Natural killer cell (primary cell): ENCODE measurements around the gene CARD18. TPM values are rescaled to one million over a fixed set of nuclear protein-coding genes. Genes with fewer than 3 reads are reported as not detected.

Experiments used
- ATAC-seq, 3 donors: fragments of 150-1000 bp in 2 of 3; fragments of 200-7000 bp in 1 of 3; cut with Tn5 transposase; 1 replicate in 1 of 3; 2 replicates in 2 of 3; pipeline ENCODE4 v1.10.0; 2021; ENCODE audit warnings: mild to moderate bottlenecking in 2 of 3, moderate library complexity in 2 of 3
- DNase-seq, 2 donors: peaks; one replicate each; pipeline versions ENCODE4 v3.0.0 to v3.0.0-alpha.2; 2013 to 2021; ENCODE audit warnings: mixed read lengths in 1 of 2
- H3K27ac ChIP-seq: one replicate; pipeline ENCODE4 v1.5.1; 2013; ENCODE audit warnings: mild to moderate bottlenecking, low read length
- H3K27me3 ChIP-seq: one replicate; pipeline ENCODE4 v1.6.1; 2013; ENCODE audit warnings: low read length; ENCODE audit not compliant: control insufficient read depth, insufficient read depth
- H3K36me3 ChIP-seq: one replicate; pipeline ENCODE4 v1.6.1; 2013; ENCODE audit warnings: low read length; ENCODE audit not compliant: control insufficient read depth, insufficient read depth
- H3K4me1 ChIP-seq: one replicate; pipeline ENCODE4 v1.6.1; 2013; ENCODE audit warnings: low read length; ENCODE audit not compliant: control insufficient read depth, insufficient read depth
- H3K4me3 ChIP-seq: one replicate; pipeline ENCODE4 v1.5.1; 2013; ENCODE audit warnings: low read length
- H3K9me3 ChIP-seq: one replicate; pipeline ENCODE4 v1.6.1; 2013; ENCODE audit warnings: low read length; ENCODE audit not compliant: control insufficient read depth, insufficient read depth
- H3K27ac Mint-ChIP-seq, 2 donors: one replicate each; pipeline ENCODE4 v1.8.0; 2022; ENCODE audit warnings: mild to moderate bottlenecking in 2 of 2, mixed read lengths in 2 of 2, moderate library complexity in 1 of 2
- H3K27me3 Mint-ChIP-seq, 2 donors: one replicate each; pipeline ENCODE4 v1.8.0; 2022; ENCODE audit warnings: low read depth in 2 of 2, mixed read lengths in 2 of 2
- H3K36me3 Mint-ChIP-seq: one replicate; pipeline ENCODE4 v1.8.0; 2022; ENCODE audit warnings: mixed read lengths
- H3K4me1 Mint-ChIP-seq, 2 donors: one replicate each; pipeline ENCODE4 v1.8.0; 2022; ENCODE audit warnings: mixed read lengths in 2 of 2
- H3K4me3 Mint-ChIP-seq: one replicate; pipeline ENCODE4 v1.8.0; 2022; ENCODE audit warnings: mild to moderate bottlenecking, moderate library complexity, mixed read lengths
- H3K9me3 Mint-ChIP-seq, 2 donors: one replicate each; pipeline ENCODE4 v1.8.0; 2022; ENCODE audit warnings: mixed read lengths in 2 of 2
- CTCF ChIP-seq: fragments of 200-600 bp; IDR thresholded peaks from one replicate; pipeline ENCODE4 v1.8.0; 2022; ENCODE audit warnings: antibody characterized with exemption
- WGBS: methylation state at CpG from one replicate; pipeline ENCODE4 v1.1.7; 2013; ENCODE audit warnings: missing lambda C conversion rate; ENCODE audit not compliant: insufficient coverage; 5-methylcytosine and 5-hydroxymethylcytosine counted together
- intact Hi-C: fragments of 100-400 bp; cut with micrococcal nuclease; formaldehyde crosslinking; loops from one replicate; pipeline ENCODE4 v1.14.2; 2022
- total RNA-seq, 4 donors: library from RNA; stranded (reverse); fragments of 120-200 nt in 1 of 4; gene quantifications; one replicate each; pipeline versions ENCODE4 v1.2.3 to v1.2.4, GENCODE V29; 2013 to 2022

Gene CARD18
- total RNA-seq, 3 donors from 2014 or later (not counting 1 experiment from before 2014, with no cell fraction given): not detected

GRCh38 chr11:105156720-105157119, 17.2 kb upstream of the CARD18 start:
- H3K36me3 Mint-ChIP-seq: no peaks in the 10 kb centered on the region
- H3K4me3 Mint-ChIP-seq: no peak overlapping the region
- ATAC-seq (no peak), DNase-seq (no peak)
- no peak for TF ChIP-seq CTCF
- no peaks in the 10 kb centered on the region for H3K9me3 ChIP-seq
- no peak overlapping the region for H3K27ac Mint-ChIP-seq
- H3K27me3 Mint-ChIP-seq: no peaks in the 10 kb centered on the region
- no peaks in the 10 kb centered on the region for H3K9me3 Mint-ChIP-seq
- H3K36me3 ChIP-seq: no peaks in the 10 kb centered on the region
- H3K4me3 ChIP-seq: no peak overlapping the region
- H3K4me1 ChIP-seq: no peaks in the 10 kb centered on the region
- no peaks in the 10 kb centered on the region for H3K4me1 Mint-ChIP-seq
- intact Hi-C loops: no loop called here
- H3K27ac ChIP-seq: no peak overlapping the region
- no peaks in the 10 kb centered on the region for H3K27me3 ChIP-seq
- whole genome bisulfite sequencing: 77% methylated on average over 2 of the region's 4 CpGs

GRCh38 chr11:105156231-105156630, 16.7 kb upstream of the CARD18 start:
- TF ChIP-seq CTCF: no peak
- 83% methylated on average over 2 of the region's 2 CpGs for WGBS
- Mint-ChIP-seq H3K4me1 (no peaks in the 10 kb centered on the region), H3K27me3 (no peaks in the 10 kb centered on the region), H3K27ac (no peak overlapping the region), H3K36me3 (no peaks in the 10 kb centered on the region), H3K9me3 (no peaks in the 10 kb centered on the region), H3K4me3 (no peak overlapping the region)
- Histone ChIP-seq H3K27me3 (no peaks in the 10 kb centered on the region), H3K36me3 (no peaks in the 10 kb centered on the region), H3K4me3 (no peak overlapping the region), H3K27ac (no peak overlapping the region), H3K9me3 (no peaks in the 10 kb centered on the region), H3K4me1 (no peaks in the 10 kb centered on the region)
- DNase-seq (no peak), ATAC-seq (no peak)
- intact Hi-C loops: no loop called here

- no peaks in the 10 kb centered on the region for H3K9me3 ChIP-seq
- Mint-ChIP-seq H3K9me3 (no peaks in the 10 kb centered on the region), H3K4me3 (no peak overlapping the region), H3K4me1 (no peaks in the 10 kb centered on the region), H3K27ac (no peak overlapping the region), H3K27me3 (no peaks in the 10 kb centered on the region), H3K36me3 (no peaks in the 10 kb centered on the region)
- ATAC-seq: no peak
- H3K4me3 ChIP-seq: no peak overlapping the region
- WGBS: 93% methylated on average over 5 of the region's 6 CpGs
- H3K27ac ChIP-seq: no peak overlapping the region
- H3K27me3 ChIP-seq: no peaks in the 10 kb centered on the region
- no peak for DNase-seq
- H3K4me1 ChIP-seq: no peaks in the 10 kb centered on the region
- intact Hi-C loops: no loop called here
- H3K36me3 ChIP-seq: no peaks in the 10 kb centered on the region
- no peak for TF ChIP-seq CTCF
Measured at GRCh38 chr11:105155679-105156078, 16.1 kb upstream of the CARD18 start.

- intact Hi-C loops: no loop called here
- TF ChIP-seq CTCF: no peak
- Mint-ChIP-seq H3K4me3 (no peak overlapping the region), H3K9me3 (no peaks in the 10 kb centered on the region), H3K27ac (no peak overlapping the region), H3K36me3 (no peaks in the 10 kb centered on the region), H3K4me1 (no peaks in the 10 kb centered on the region), H3K27me3 (peaks cover 0 to 4% of the 10 kb centered on the region in 2 donors)
- no peaks in the 10 kb centered on the region for H3K36me3 ChIP-seq
- ATAC-seq: no peak
- H3K9me3 ChIP-seq: no peaks in the 10 kb centered on the region
- H3K27me3 ChIP-seq: no peaks in the 10 kb centered on the region
- 91% methylated on average over 10 of the region's 11 CpGs for WGBS
- H3K4me3 ChIP-seq: no peak overlapping the region
- H3K4me1 ChIP-seq: no peaks in the 10 kb centered on the region
- no peak overlapping the region for H3K27ac ChIP-seq
- no peak for DNase-seq
Measured at GRCh38 chr11:105153392-105153791, 13.8 kb upstream of the CARD18 start.
